MM.1S (cell line): ENCODE measurements around the gene SHISA5.

Experiments used
- DNase-seq: peaks from one replicate; pipeline ENCODE4 v3.0.0-alpha.2; 2015
- H2AFZ ChIP-seq: fragments of 300-600 bp; sonication (generic); 2 replicates; pipeline ENCODE4 v1.6.0; 2016; ENCODE audit warnings: antibody characterized with exemption, low read length
- H3F3A ChIP-seq: fragments of 300-600 bp; sonication (generic); 2 replicates; pipeline ENCODE4 v1.6.1; 2016; ENCODE audit warnings: mild to moderate bottlenecking, antibody characterized with exemption, low read length, moderate library complexity, mixed read lengths; ENCODE audit not compliant: insufficient read depth
- H3K27ac ChIP-seq: fragments of 300-600 bp; sonication (generic); 2 replicates; pipeline ENCODE4 v1.5.1; 2016; ENCODE audit warnings: mild to moderate bottlenecking, low read length
- H3K27me3 ChIP-seq: fragments of 300-600 bp; sonication (generic); replicated peaks from 2 replicates; pipeline ENCODE4 v1.6.0; 2016; ENCODE audit warnings: low read length; ENCODE audit not compliant: insufficient read depth
- H3K36me3 ChIP-seq: fragments of 300-600 bp; sonication (generic); replicated peaks from 2 replicates; pipeline ENCODE4 v1.6.1; 2016; ENCODE audit warnings: mild to moderate bottlenecking, low read length, mixed read lengths; ENCODE audit not compliant: insufficient read depth
- H3K4me1 ChIP-seq: fragments of 300-600 bp; sonication (generic); 2 replicates; pipeline ENCODE4 v1.6.1; 2016; ENCODE audit warnings: low read length, mixed read lengths
- H3K4me2 ChIP-seq: fragments of 300-600 bp; sonication (generic); 2 replicates; pipeline ENCODE4 v1.6.0; 2016; ENCODE audit warnings: low read depth, low read length
- H3K4me3 ChIP-seq: fragments of 300-600 bp; sonication (generic); 2 replicates; pipeline ENCODE4 v1.5.1; 2016; ENCODE audit warnings: low read length, mixed read lengths
- H3K79me2 ChIP-seq: fragments of 300-600 bp; sonication (generic); 2 replicates; pipeline ENCODE4 v1.6.1; 2016; ENCODE audit warnings: mixed run types, low read length, mixed read lengths
- H3K9ac ChIP-seq: fragments of 300-600 bp; sonication (generic); 2 replicates; pipeline ENCODE4 v1.6.1; 2016; ENCODE audit warnings: low read length, mixed read lengths
- H3K9me2 ChIP-seq: fragments of 300-600 bp; sonication (generic); replicated peaks from 2 replicates; pipeline ENCODE4 v1.6.1; 2016; ENCODE audit warnings: mild to moderate bottlenecking, low read length, mixed read lengths; ENCODE audit not compliant: insufficient read depth
- H3K9me3 ChIP-seq: fragments of 300-600 bp; sonication (generic); replicated peaks from 2 replicates; pipeline ENCODE4 v1.6.1; 2016; ENCODE audit warnings: mild to moderate bottlenecking, low read length, mixed read lengths; ENCODE audit not compliant: insufficient read depth
- H4K20me1 ChIP-seq: fragments of 300-600 bp; sonication (generic); 2 replicates; pipeline ENCODE4 v1.6.1; 2016; ENCODE audit warnings: mild to moderate bottlenecking, low read length, moderate library complexity, mixed read lengths; ENCODE audit not compliant: insufficient read depth
- EZH2 ChIP-seq: fragments of 300-600 bp; sonication (generic); optimal IDR thresholded peaks from 2 replicates; pipeline ENCODE3; 2017; ENCODE audit warnings: low read depth, mild to moderate bottlenecking, antibody characterized with exemption, low read length, mixed read lengths
- EZH2phosphoT487 ChIP-seq: fragments of 300-600 bp; sonication (generic); IDR thresholded peaks from 2 replicates; pipeline ENCODE4 v1.6.1; 2018; ENCODE audit warnings: antibody characterized with exemption, low read length
- TF ChIP-seq, protein P1 (sequence below): fragments of 300-600 bp; sonication (generic); IDR thresholded peaks from 2 replicates; pipeline ENCODE4 v1.5.1; 2016; ENCODE audit warnings: antibody characterized with exemption, low read length, mixed read lengths

Gene SHISA5

GRCh38 chr3:48434591-48435222 lies 69.3 kb downstream of the SHISA5 start:
- Histone ChIP-seq H3K27ac (no peak overlapping the region), H3K9me3 (no peaks in the 10 kb centered on the region), H3K79me2 (peaks cover 9% of the 10 kb centered on the region), H3K9ac (no peak overlapping the region), H3K9me2 (no peaks in the 10 kb centered on the region), H3F3A (peaks cover 12% of the 10 kb centered on the region), H3K27me3 (no peaks in the 10 kb centered on the region), H3K4me2 (no peak overlapping the region), H2AFZ (no peak overlapping the region), H3K36me3 (no peaks in the 10 kb centered on the region), H4K20me1 (no peaks in the 10 kb centered on the region), H3K4me1 (peaks cover 5% of the 10 kb centered on the region; the same call in 1 of the 2 replicates), H3K4me3 (no peak overlapping the region)
- no peak for DNase-seq
- TF ChIP-seq, protein P1, sequence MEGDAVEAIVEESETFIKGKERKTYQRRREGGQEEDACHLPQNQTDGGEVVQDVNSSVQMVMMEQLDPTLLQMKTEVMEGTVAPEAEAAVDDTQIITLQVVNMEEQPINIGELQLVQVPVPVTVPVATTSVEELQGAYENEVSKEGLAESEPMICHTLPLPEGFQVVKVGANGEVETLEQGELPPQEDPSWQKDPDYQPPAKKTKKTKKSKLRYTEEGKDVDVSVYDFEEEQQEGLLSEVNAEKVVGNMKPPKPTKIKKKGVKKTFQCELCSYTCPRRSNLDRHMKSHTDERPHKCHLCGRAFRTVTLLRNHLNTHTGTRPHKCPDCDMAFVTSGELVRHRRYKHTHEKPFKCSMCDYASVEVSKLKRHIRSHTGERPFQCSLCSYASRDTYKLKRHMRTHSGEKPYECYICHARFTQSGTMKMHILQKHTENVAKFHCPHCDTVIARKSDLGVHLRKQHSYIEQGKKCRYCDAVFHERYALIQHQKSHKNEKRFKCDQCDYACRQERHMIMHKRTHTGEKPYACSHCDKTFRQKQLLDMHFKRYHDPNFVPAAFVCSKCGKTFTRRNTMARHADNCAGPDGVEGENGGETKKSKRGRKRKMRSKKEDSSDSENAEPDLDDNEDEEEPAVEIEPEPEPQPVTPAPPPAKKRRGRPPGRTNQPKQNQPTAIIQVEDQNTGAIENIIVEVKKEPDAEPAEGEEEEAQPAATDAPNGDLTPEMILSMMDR, result no peak
- TF ChIP-seq EZH2 (no peak), EZH2phosphoT487 (no peak)

GRCh38 chr3:48433472-48434118 lies 70.4 kb downstream of the SHISA5 start:
- H3K27me3 ChIP-seq, result no peaks in the 10 kb centered on the region
- H3K4me1 ChIP-seq, result no peaks in the 10 kb centered on the region
- TF ChIP-seq, protein P1, result no peak
- TF ChIP-seq EZH2, result no peak
- no peak for TF ChIP-seq EZH2phosphoT487
- H3K4me2 ChIP-seq, result no peak overlapping the region
- no peaks in the 10 kb centered on the region for H4K20me1 ChIP-seq
- H3K4me3 ChIP-seq, result no peak overlapping the region
- DNase-seq, result no peak
- peaks cover 7% of the 10 kb centered on the region for H3F3A ChIP-seq
- no peak overlapping the region for H3K27ac ChIP-seq
- no peak overlapping the region for H3K9ac ChIP-seq
- H3K9me2 ChIP-seq, result no peaks in the 10 kb centered on the region
- no peak overlapping the region for H2AFZ ChIP-seq
- H3K79me2 ChIP-seq, result peaks cover 4% of the 10 kb centered on the region; the same call in 1 of the 2 replicates
- H3K9me3 ChIP-seq, result no peaks in the 10 kb centered on the region
- no peaks in the 10 kb centered on the region for H3K36me3 ChIP-seq

GRCh38 chr3:48432411-48433371 lies 71.3 kb downstream of the SHISA5 start:
- peaks cover 6% of the 10 kb centered on the region for H3F3A ChIP-seq
- no peaks in the 10 kb centered on the region for H3K9me2 ChIP-seq
- H3K36me3 ChIP-seq, result no peaks in the 10 kb centered on the region
- H3K9ac ChIP-seq, result no peak overlapping the region
- H2AFZ ChIP-seq, result no peak overlapping the region
- H3K79me2 ChIP-seq, result peaks cover 4% of the 10 kb centered on the region; the same call in 1 of the 2 replicates
- H3K4me1 ChIP-seq, result no peaks in the 10 kb centered on the region
- H3K4me3 ChIP-seq, result no peak overlapping the region
- H3K27ac ChIP-seq, result no peak overlapping the region
- TF ChIP-seq, protein P1, result peak; percentile 17; the same call in 1 of the 2 replicates
- TF ChIP-seq EZH2phosphoT487 (no peak), EZH2 (no peak)
- no peak overlapping the region for H3K4me2 ChIP-seq
- no peaks in the 10 kb centered on the region for H4K20me1 ChIP-seq
- no peak for DNase-seq
- H3K9me3 ChIP-seq, result no peaks in the 10 kb centered on the region
- H3K27me3 ChIP-seq, result peaks cover 8% of the 10 kb centered on the region
